IMR-90 (cell line): ENCODE measurements around the gene HLA-DOB. TPM values are rescaled to one million over a fixed set of nuclear protein-coding genes. Genes with fewer than 3 reads are reported as not detected.

Source experiments
- ATAC-seq: fragments of 200-7000 bp; cut with Tn5 transposase; 2 replicates; pipeline ENCODE4 v1.9.1; 2020; ENCODE audit warnings: low read depth, mild to moderate bottlenecking, moderate library complexity
- BruUV-seq: library from RNA; stranded (reverse); fragments of 400-500 nt; replicated peaks from 2 replicates; lab custom pipeline; 2021; lab: Mats Ljungman, UMichigan
- CTCF ChIA-PET: fragments of 300-600 bp; formaldehyde crosslinking; extraction: SDS; loops from one replicate; lab custom pipeline; 2021; ENCODE audit warnings: antibody characterized with exemption; lab: Yijun Ruan, JAX
- POLR2A ChIA-PET: fragments of 300-600 bp; sonication (Branson Sonifier 250); formaldehyde crosslinking; loops from one replicate; lab custom pipeline; 2022; ENCODE audit warnings: antibody characterized with exemption; ENCODE audit not compliant: unreplicated experiment; lab: Charles Lee
- DNase-seq: peaks from one replicate; pipeline ENCODE4 v3.0.0; 2013
- H2AFZ ChIP-seq: replicated peaks from 2 replicates; pipeline ENCODE3; 2013; ENCODE audit warnings: low read length, mild to moderate bottlenecking; ENCODE audit not compliant: poor library complexity
- H2AK5ac ChIP-seq: 2 replicates; pipeline ENCODE4 v1.6.1; 2013; ENCODE audit warnings: low read depth, low read length, inconsistent platforms
- H2AK9ac ChIP-seq: replicated peaks from 2 replicates; pipeline ENCODE3; 2013; ENCODE audit warnings: mild to moderate bottlenecking, low read depth, low read length, moderate library complexity; ENCODE audit not compliant: poor library complexity
- H2BK120ac ChIP-seq: 2 replicates; pipeline ENCODE4 v1.6.1; 2013; ENCODE audit warnings: low read depth, low read length, inconsistent platforms
- H2BK15ac ChIP-seq: 3 replicates; pipeline ENCODE4 v1.6.1; 2013; ENCODE audit warnings: low read depth, low read length, inconsistent platforms
- H2BK20ac ChIP-seq: 2 replicates; pipeline ENCODE4 v1.6.1; 2013; ENCODE audit warnings: low read depth, mild to moderate bottlenecking, inconsistent platforms, low read length, moderate library complexity
- H2BK5ac ChIP-seq: 2 replicates; pipeline ENCODE4 v1.6.1; 2013; ENCODE audit warnings: mild to moderate bottlenecking, low read depth, low read length, inconsistent platforms; ENCODE audit not compliant: poor library complexity, severe bottlenecking
- H3K14ac ChIP-seq: replicated peaks from 2 replicates; pipeline ENCODE4 v1.6.1; 2013; ENCODE audit warnings: low read depth, low read length, inconsistent platforms
- H3K18ac ChIP-seq: 2 replicates; pipeline ENCODE4 v1.6.1; 2013; ENCODE audit warnings: low read depth, low read length, control low read depth
- H3K23ac ChIP-seq: 2 replicates; pipeline ENCODE4 v1.6.1; 2013; ENCODE audit warnings: low read depth, low read length, inconsistent platforms
- H3K27ac ChIP-seq: 2 replicates; pipeline ENCODE4 v1.5.1; 2013; ENCODE audit warnings: mild to moderate bottlenecking, control low read depth, low read length; ENCODE audit not compliant: insufficient read depth
- H3K27me3 ChIP-seq: 2 replicates; pipeline ENCODE4 v1.6.1; 2013; ENCODE audit warnings: low read length; ENCODE audit not compliant: control insufficient read depth, insufficient read depth
- H3K36me3 ChIP-seq: 2 replicates; pipeline ENCODE4 v1.6.1; 2013; ENCODE audit warnings: low read length, mixed read lengths; ENCODE audit not compliant: control insufficient read depth, insufficient read depth
- H3K4ac ChIP-seq: 2 replicates; pipeline ENCODE4 v1.6.1; 2013; ENCODE audit warnings: low read depth, low read length, inconsistent platforms
- H3K4me1 ChIP-seq: 2 replicates; pipeline ENCODE4 v1.6.1; 2013; ENCODE audit warnings: low read length, mixed read lengths; ENCODE audit not compliant: control insufficient read depth, insufficient read depth
- H3K4me2 ChIP-seq: 2 replicates; pipeline ENCODE4 v1.6.1; 2013; ENCODE audit warnings: low read depth, mild to moderate bottlenecking, control low read depth, low read length, moderate library complexity
- H3K4me3 ChIP-seq: 2 replicates; pipeline ENCODE4 v1.5.1; 2013; ENCODE audit warnings: low read depth, mild to moderate bottlenecking, control low read depth, low read length, moderate library complexity; ENCODE audit not compliant: insufficient read depth
- H3K56ac ChIP-seq: 2 replicates; pipeline ENCODE4 v1.6.1; 2013; ENCODE audit warnings: low read length, inconsistent platforms; ENCODE audit not compliant: insufficient read depth; ENCODE audit errors: extremely low read depth
- H3K79me1 ChIP-seq, 2 experiments: 2 replicates each; pipeline ENCODE4 v1.6.1; 2013; ENCODE audit warnings: low read length in 2 of 2, inconsistent platforms in 1 of 2, low read depth in 1 of 2
- H3K9ac ChIP-seq: 2 replicates; pipeline ENCODE4 v1.6.1; 2013; ENCODE audit warnings: low read depth, low read length, control low read depth
- H3K9me1 ChIP-seq: 2 replicates; pipeline ENCODE4 v1.6.1; 2013; ENCODE audit warnings: low read length, inconsistent platforms; ENCODE audit not compliant: insufficient read depth
- H3K9me3 ChIP-seq: 2 replicates; pipeline ENCODE4 v1.6.1; 2013; ENCODE audit warnings: low read length; ENCODE audit not compliant: control insufficient read depth, insufficient read depth
- H4K20me1 ChIP-seq: 2 replicates; pipeline ENCODE4 v1.6.1; 2013; ENCODE audit warnings: low read length, inconsistent platforms; ENCODE audit not compliant: insufficient read depth
- H4K5ac ChIP-seq: 2 replicates; pipeline ENCODE4 v1.6.1; 2013; ENCODE audit warnings: mild to moderate bottlenecking, low read depth, low read length, control low read depth
- H4K8ac ChIP-seq, 2 experiments: 2 replicates each; pipeline ENCODE4 v1.6.1; 2013; ENCODE audit warnings: low read depth in 2 of 2, low read length in 2 of 2, control low read depth in 1 of 2, inconsistent platforms in 1 of 2
- H4K91ac ChIP-seq: 2 replicates; pipeline ENCODE4 v1.6.1; 2013; ENCODE audit warnings: low read depth, low read length, inconsistent platforms; ENCODE audit not compliant: insufficient read depth
- CHD1 ChIP-seq: IDR thresholded peaks from 2 replicates; pipeline ENCODE4 v1.6.1; 2012; ENCODE audit warnings: low read depth, low read length, improper control_type of control experiment
- FOS ChIP-seq: fragments of 150-350 bp; IDR thresholded peaks from 2 replicates; pipeline ENCODE4 v1.6.1; 2016; ENCODE audit warnings: low read depth, low read length
- MAZ ChIP-seq: IDR thresholded peaks from 2 replicates; pipeline ENCODE4 v1.6.1; 2012; ENCODE audit warnings: low read depth, mild to moderate bottlenecking, low read length, improper control_type of control experiment, moderate library complexity, borderline replicate concordance
- NFE2L2 ChIP-seq: fragments of 150-350 bp; IDR thresholded peaks from 2 replicates; pipeline ENCODE4 v1.6.1; 2016; ENCODE audit warnings: low read depth, mild to moderate bottlenecking, low read length
- RAD21 ChIP-seq: IDR thresholded peaks from 2 replicates; pipeline ENCODE4 v1.6.1; 2012; ENCODE audit warnings: low read length, improper control_type of control experiment
- WGBS, 2 experiments: methylation state at CpG; one replicate each; pipeline versions ENCODE4 v1.1.5 to v1.1.7; 2013; ENCODE audit warnings: missing lambda C conversion rate in 2 of 2; ENCODE audit not compliant: insufficient read length in 1 of 2; ENCODE audit errors: extremely low coverage in 2 of 2; 5-methylcytosine and 5-hydroxymethylcytosine counted together
- dilution Hi-C: fragments of 300-500 bp; cut with HindIII; formaldehyde crosslinking; loops from one replicate; pipeline ENCODE4 v1.14.3; 2018; ENCODE audit warnings: low sequenced_read_pairs; ENCODE audit not compliant: unreplicated experiment
- in situ Hi-C: fragments of 300-500 bp; cut with MboI; formaldehyde crosslinking; loops from 3 replicates; pipeline ENCODE4 v1.14.3; 2019; ENCODE audit warnings: low sequenced_read_pairs, inconsistent platforms, mixed read lengths
- intact Hi-C: fragments of 100-400 bp; cut with micrococcal nuclease; formaldehyde crosslinking; loops from 2 replicates; pipeline ENCODE4 v1.10.0; 2022
- polyA plus RNA-seq, 3 experiments: library from polyadenylated mRNA; depleted of rRNA; stranded (reverse); fragments of >200 nt; gene quantifications; 2 replicates each; pipeline ENCODE4 v1.2.3, GENCODE V29; 2012; ENCODE audit warnings: low replicate concordance in 1 of 3
- total RNA-seq: library from RNA; depleted of rRNA; stranded (reverse); fragments of >200 nt; gene quantifications from 2 replicates; pipeline ENCODE4 v1.2.3, GENCODE V29; 2012
- TF ChIP-seq, protein P1 (sequence below): fragments of 150-350 bp; IDR thresholded peaks from 2 replicates; pipeline ENCODE4 v1.6.1; 2017; ENCODE audit warnings: mild to moderate bottlenecking, antibody characterized with exemption, low read length, low read depth

Gene HLA-DOB
- total and polyA plus RNA-seq, 2 of the 4 experiments (the other 2 are of a cell fraction), result 0.36 to 2.3 TPM

DNA sequence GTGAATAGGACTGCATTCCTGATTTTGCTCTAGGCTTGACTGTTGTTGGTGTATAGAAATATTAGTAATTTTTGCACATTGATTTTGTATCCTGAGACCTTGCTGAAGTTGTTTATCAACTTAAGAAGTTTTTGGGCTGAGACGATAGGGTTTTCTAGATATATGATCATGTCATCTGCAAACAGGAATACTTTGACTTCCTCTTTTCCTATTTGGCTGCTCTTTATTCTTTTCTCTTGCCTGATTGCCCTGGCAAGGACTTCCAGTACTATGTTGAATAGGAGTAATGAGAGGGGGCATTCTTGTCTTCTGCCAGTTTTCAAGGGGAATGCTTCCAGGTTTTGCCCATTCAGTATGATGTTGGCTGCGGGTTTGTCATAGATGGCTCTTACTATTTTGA lies 13.4 kb downstream of the HLA-DOB start:
- no CpG with 5 or more reads among the region's 2 CpGs for WGBS, 2 experiments
- H3K23ac ChIP-seq, result no peak overlapping the region
- in situ Hi-C loops (no loop called here), dilution Hi-C loops (no loop called here), intact Hi-C loops (no loop called here)
- H4K5ac ChIP-seq, result no peak overlapping the region
- no peak overlapping the region for H3K4me2 ChIP-seq
- no peaks in the 10 kb centered on the region for H3K9me1 ChIP-seq
- BruUV-seq, result no TSS peak
- no peak overlapping the region for H3K4me3 ChIP-seq
- no peaks in the 10 kb centered on the region for H3K36me3 ChIP-seq
- no peak overlapping the region for H2BK15ac ChIP-seq
- CTCF ChIA-PET, result no interaction called here
- peaks cover 5% of the 10 kb centered on the region for H3K27me3 ChIP-seq
- no peak overlapping the region for H2BK20ac ChIP-seq
- H3K56ac ChIP-seq, result no peak overlapping the region
- H2AFZ ChIP-seq, result no peak overlapping the region
- TF ChIP-seq FOS (no peak), MAZ (no peak), CHD1 (no peak), NFE2L2 (no peak), RAD21 (no peak)
- TF ChIP-seq, protein P1, sequence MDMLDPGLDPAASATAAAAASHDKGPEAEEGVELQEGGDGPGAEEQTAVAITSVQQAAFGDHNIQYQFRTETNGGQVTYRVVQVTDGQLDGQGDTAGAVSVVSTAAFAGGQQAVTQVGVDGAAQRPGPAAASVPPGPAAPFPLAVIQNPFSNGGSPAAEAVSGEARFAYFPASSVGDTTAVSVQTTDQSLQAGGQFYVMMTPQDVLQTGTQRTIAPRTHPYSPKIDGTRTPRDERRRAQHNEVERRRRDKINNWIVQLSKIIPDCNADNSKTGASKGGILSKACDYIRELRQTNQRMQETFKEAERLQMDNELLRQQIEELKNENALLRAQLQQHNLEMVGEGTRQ, result no peak
- POLR2A ChIA-PET, result no interaction called here
- H2AK5ac ChIP-seq, result no peak overlapping the region
- no peaks in the 10 kb centered on the region for H4K20me1 ChIP-seq
- no peak overlapping the region for H2AK9ac ChIP-seq
- DNase-seq (no peak), ATAC-seq (no peak)
- no peak overlapping the region for H3K14ac ChIP-seq
- H4K91ac ChIP-seq, result no peak overlapping the region
- no peak overlapping the region for H2BK120ac ChIP-seq
- H3K9me3 ChIP-seq, result peaks cover 4% of the 10 kb centered on the region
- H4K8ac ChIP-seq, result no peak overlapping the region
- H3K18ac ChIP-seq, result no peak overlapping the region
- no peak overlapping the region for H2BK5ac ChIP-seq
- no peak overlapping the region for H3K27ac ChIP-seq
- H3K79me1 ChIP-seq, result no peaks in the 10 kb centered on the region
- no peak overlapping the region for H3K4ac ChIP-seq
- H3K4me1 ChIP-seq, result no peaks in the 10 kb centered on the region
- no peak overlapping the region for H3K9ac ChIP-seq
